ENCODE measurements around the gene GLB1L3.

Gene GLB1L3

GRCh38 chr11:134240592-134240991 lies 35.6 kb upstream of the GLB1L3 start:
- no peak overlapping the region for H3K4me3 ChIP-seq (ENCODE audit: low read depth, low read length)
- no peak for TF ChIP-seq CTCF (IDR thresholded peaks at IDR 0.05; ENCODE audit: insufficient read depth, low read depth, low read length, missing control alignments)
- DNase-seq (ENCODE audit: low read depth): no peak

- DNase-seq (ENCODE audit: low read depth): no peak
- no peak for TF ChIP-seq CTCF (IDR thresholded peaks at IDR 0.05; ENCODE audit: insufficient read depth, low read depth, low read length, missing control alignments)
- no peak overlapping the region for H3K4me3 ChIP-seq (ENCODE audit: low read depth, low read length)
Observed at GRCh38 chr11:134242376-134242775, 33.8 kb upstream of the GLB1L3 start.

GRCh38 chr11:134243913-134244312 lies 32.3 kb upstream of the GLB1L3 start:
- H3K4me3 ChIP-seq (ENCODE audit: low read depth, low read length): no peak overlapping the region
- TF ChIP-seq CTCF (IDR thresholded peaks at IDR 0.05; ENCODE audit: insufficient read depth, low read depth, low read length, missing control alignments): no peak
- no peak for DNase-seq (ENCODE audit: low read depth)

GRCh38 chr11:134244593-134244992 lies 31.6 kb upstream of the GLB1L3 start:
- H3K4me3 ChIP-seq (ENCODE audit: low read depth, low read length): no peak overlapping the region
- DNase-seq (ENCODE audit: low read depth): peak; percentile 65
- peak; percentile 66 for TF ChIP-seq CTCF (IDR thresholded peaks at IDR 0.05; ENCODE audit: insufficient read depth, low read depth, low read length, missing control alignments)

GRCh38 chr11:134245434-134245833 lies 30.7 kb upstream of the GLB1L3 start:
- DNase-seq (ENCODE audit: low read depth): no peak
- no peak overlapping the region for H3K4me3 ChIP-seq (ENCODE audit: low read depth, low read length)
- TF ChIP-seq CTCF (IDR thresholded peaks at IDR 0.05; ENCODE audit: insufficient read depth, low read depth, low read length, missing control alignments): no peak

GRCh38 chr11:134246100-134246499 lies 30.1 kb upstream of the GLB1L3 start:
- TF ChIP-seq CTCF (IDR thresholded peaks at IDR 0.05; ENCODE audit: insufficient read depth, low read depth, low read length, missing control alignments): no peak
- no peak overlapping the region for H3K4me3 ChIP-seq (ENCODE audit: low read depth, low read length)
- DNase-seq (ENCODE audit: low read depth): no peak

- no peak overlapping the region for H3K4me3 ChIP-seq (ENCODE audit: low read depth, low read length)
- TF ChIP-seq CTCF (IDR thresholded peaks at IDR 0.05; ENCODE audit: insufficient read depth, low read depth, low read length, missing control alignments): no peak
- no peak for DNase-seq (ENCODE audit: low read depth)
Observed at GRCh38 chr11:134246678-134247077, 29.5 kb upstream of the GLB1L3 start.

Data from GM12865 (cell line).